NCI-H1048 (cell line): ENCODE measurements around the gene KLHL25.
"Not testable (repeated sequence)": the region's sequence is repeated elsewhere in the genome, so short reads cannot be mapped to it uniquely, and the experiment has no call there.

ENCODE experiments used
- DNase-seq: peaks from one replicate; lab custom pipeline; 2025; lab: John Stamatoyannopoulos, UW

The KLHL25 gene

DNA sequence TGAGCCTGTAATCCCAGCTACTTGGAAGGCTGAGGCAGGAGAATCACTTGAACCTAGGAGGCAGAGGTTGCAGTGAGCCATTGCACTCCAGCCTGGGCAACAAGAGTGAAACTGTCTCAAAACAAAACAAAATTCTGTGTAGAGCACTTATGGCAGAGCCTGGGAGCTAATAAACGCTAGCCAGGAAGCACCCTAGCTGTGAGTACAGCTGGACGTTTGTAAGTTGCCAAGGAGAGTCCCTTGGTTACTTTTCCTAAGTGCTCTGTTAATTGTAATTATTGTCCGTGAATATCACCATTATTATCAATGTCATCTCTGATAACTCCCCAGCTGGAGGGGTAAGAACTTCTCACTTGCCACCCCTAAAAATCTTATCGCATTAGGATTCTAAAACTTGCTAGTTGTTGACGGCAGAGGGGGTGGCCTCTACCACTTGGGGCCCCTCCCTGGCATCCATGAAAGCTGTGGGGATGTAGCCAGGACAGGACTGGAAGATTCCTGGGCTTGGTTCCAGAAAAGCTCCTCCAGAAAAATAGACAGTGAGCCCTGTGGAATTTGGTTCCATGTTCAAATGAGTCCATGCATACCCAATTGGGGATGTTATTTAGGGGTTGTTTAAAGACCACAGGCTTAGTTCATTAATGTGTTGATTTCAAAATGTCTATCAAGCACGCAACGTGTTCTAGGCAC is 9.9 kb upstream of the KLHL25 start:
- DNase-seq, result no peak

DNA sequence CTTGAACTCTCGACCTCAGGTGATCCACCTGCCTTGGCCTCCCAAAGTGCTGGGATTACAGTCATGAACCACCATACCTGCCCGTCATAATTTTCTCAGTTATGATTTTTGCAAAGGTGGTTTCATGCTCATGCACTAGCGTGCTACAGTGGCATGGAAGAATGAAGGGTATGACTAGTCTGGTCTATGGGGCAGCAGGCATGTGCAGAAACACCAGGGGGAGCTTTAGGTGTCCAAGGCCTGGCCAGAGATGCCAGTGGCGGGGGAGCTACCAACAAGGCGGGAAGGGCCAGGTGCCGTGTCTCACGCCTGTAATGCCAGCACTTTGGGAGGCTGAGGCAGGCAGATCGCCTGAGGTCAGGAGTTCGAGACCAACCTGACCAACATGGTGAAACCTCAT is 7.9 kb upstream of the KLHL25 start:
- not testable (repeated sequence) for DNase-seq

DNA sequence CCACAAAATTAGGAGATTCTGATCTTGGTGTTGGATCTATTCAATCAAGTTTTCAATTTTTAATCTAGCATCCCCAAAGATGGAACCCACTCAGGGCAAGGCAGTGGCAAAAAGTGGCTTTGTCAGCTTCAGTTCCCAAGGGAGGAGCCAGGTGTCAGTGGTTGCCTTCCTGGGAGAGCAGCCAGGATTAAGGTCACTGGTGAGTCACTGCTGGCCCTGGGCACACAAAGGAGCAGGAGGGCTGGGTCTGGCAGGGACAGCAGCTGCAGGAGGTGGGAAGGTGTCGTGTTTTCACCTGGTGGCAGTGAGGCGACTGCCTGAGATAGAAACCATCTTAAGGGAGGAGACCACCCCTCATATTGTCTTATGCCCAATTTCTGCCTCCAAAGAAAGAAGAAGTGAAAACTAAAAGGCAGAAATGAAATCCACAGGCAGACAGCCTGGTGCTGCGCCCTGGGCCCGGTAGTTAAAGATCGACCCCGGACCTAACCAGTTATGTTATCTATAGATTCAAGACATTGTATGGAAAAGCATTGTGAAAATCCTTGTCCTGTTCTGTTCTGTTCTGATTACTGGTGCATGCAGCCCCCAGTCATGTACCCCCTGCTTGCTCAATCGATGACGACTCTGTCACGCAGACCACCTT is 5.9 kb upstream of the KLHL25 start:
- DNase-seq, result no peak

DNA sequence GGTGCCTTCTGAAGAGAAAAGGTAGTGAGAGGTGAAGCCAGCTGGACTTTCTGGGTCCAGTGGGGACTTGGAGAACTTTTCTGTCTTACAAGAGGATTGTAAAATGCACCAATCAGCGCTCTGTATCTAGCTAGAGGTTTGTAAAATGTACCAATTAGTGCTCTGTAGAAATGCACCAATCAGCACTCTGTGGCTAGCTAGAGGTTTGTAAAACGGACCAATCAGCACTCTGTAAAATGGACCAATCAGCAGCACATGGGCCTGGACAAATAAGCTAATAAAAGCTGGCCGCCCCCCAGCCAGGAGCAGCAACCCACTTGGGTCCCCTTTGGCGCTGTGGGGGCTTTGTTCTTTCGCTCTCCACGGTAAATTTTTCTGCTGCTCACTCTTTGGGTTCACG is 1.6 kb upstream of the KLHL25 start:
- DNase-seq, result not testable (repeated sequence)

DNA sequence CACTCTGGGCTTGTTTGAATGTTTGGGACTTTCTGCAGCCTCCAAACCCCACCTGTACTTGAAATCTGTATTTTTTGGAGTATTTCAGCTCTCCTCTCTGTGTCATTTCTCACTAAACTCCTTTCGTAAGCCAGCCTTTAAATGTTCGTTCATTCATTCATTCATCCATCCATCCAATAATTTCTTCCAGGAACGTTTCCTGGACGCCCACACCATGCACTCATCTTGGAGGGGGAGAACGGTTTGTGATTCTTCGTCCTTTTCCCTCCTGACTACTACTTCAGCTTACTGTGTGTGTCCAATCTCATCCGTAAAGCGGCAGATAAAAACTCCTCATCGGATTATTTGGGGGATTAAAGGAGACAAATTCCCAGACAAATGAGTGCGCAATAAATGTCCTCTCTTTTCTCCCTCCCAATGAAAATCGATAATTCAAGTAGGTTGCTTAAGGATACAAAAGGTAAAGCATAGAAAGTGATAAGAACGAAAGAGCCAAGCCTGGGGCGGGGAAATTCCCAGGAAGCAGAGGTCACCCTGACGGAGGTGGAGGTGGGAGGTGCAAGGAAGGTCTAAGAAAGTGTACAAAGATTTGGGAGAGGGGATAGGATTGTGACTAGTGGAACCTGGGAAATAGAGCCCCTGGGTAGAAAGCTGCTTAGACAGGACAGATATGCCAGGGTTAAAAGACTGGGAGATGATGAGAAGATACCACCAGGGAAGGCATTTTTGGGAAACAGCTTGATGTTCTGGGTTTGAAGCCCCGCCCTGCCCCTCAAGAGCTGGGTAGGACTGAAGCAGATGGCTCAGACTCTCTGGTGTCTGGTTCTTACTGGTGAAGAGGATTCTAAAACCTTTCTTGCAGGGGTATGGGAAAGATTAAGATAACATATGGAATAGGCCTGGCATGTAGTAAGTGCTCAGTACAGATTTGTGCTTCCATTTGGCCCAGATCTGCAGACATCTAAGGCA is 896 bp upstream of the KLHL25 start:
- DNase-seq, result no peak

DNA sequence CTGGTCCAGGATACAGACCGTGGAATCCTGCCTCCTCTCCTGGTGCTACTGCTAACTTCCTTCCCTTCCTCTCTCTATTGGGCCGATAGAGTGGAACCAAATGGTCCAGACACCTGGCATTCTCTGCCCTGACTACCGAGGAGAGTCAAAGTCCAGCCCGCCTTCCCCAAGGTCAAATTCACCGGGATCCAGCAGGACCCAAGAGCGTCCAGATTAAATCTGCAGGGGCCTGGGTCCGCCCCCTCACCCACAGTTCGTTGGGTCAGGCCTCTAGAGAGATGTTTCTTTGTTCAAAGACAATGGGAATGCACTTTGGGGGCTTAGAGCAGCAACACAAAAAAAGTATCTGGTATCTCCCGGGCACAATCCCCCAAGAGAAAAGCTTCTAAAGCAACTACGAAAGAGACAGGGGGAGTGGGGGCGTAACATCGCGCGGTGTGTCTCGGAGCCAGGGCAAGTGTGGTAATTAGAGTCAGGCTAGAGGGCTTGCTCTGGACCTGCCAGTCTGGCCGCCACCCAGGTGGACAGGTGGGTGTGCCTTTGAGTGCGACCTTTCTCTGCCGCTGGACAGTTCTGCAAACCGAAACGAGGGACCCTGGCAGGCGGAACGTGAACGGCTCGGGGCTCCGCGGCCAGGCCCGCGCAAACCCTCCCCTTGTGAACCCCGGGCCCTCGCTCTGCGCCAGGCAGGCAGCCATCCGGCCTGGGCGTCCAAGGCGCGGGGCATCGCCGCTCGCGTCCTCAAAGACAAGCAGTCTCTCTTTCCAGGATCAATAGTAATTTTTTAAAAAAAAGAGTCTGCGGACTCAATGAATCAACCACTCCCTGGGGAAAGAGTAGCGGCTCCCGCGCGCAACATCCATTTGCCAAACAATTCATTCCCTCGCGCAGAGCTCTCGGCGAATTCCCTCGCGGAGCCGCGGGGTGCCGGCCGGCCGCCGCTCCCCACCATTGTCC is 806 bp downstream of the KLHL25 start:
- DNase-seq, result no peak

DNA sequence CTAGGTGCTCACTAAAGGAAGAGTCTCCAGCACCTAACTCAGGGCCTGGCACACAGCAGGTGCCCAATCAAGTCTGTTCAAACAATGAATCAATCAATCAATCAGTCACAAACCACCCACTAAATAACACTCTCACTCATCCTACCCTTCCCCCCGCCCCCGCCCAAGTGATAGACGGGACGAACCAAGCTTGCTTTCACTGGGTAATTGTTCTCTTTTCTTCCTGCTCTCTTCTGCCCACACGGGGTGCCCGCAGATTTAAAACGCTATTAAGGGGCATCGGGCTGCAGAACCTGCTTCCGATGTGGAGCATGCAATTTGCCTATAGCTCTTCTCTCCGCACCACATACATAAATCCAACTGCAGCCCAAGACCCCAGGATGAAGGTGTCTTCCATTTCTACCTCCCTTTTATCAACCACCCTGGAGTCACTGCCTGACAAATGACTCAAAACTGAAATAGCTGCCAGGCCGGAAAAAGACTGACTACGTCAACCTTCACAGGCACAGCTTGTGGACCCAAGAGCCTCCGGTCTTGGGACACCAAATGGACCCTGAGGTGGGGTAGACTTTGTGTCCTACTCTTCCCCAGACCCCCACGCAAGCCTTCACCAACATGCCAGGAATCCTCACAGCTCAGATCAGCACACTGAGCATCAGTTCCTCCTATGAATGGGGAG is 1.7 kb downstream of the KLHL25 start:
- DNase-seq, result no peak

DNA sequence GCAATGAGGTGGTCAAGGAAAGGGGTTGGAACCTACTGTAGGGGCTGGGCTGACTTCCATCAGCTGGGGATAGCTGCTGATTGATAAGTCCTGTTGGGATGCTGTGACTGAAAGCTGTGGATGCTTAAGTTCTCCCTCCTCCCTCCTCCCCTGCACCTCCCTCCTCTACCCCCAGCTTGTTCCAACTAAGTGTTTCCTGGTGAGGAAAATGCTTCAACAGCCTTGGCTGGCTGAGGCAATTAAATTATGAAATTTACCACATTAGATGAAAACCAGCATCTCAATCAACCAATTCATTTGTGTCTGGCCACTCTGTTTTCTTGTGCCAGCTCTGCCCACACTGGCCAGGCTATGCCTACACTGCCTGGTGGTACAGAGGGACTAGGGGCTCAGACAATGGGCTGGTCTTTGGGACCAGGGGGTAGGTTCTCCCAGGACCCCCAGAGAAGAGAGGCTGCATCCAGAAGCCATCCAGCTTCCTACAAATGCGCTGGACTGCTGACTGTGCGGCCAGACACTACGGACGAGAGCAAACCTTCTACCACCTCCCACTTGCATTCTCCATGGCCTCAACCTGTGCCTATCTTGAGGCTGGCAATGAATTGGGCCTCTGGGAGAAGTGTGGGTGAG is 2.5 kb downstream of the KLHL25 start:
- DNase-seq, result no peak

DNA sequence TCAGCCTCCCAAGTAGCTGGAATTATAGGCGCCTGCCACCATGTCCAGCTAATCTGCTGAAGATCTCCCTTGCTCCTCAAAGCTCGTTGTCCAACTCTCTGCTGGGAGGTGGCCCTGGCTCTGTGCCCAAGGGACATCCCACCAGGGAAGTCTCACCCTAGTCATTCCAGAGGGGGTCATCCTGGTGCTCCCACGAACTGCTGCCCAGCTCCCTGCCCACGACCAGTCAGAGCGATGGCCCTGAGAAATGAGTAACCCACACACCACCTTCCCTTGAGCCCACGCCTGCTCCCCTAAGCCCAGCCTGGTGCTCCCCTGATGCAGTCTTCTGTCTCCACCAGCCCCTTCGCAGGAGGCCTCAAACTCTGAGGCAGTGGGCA is 5.2 kb downstream of the KLHL25 start:
- DNase-seq, result no peak

DNA sequence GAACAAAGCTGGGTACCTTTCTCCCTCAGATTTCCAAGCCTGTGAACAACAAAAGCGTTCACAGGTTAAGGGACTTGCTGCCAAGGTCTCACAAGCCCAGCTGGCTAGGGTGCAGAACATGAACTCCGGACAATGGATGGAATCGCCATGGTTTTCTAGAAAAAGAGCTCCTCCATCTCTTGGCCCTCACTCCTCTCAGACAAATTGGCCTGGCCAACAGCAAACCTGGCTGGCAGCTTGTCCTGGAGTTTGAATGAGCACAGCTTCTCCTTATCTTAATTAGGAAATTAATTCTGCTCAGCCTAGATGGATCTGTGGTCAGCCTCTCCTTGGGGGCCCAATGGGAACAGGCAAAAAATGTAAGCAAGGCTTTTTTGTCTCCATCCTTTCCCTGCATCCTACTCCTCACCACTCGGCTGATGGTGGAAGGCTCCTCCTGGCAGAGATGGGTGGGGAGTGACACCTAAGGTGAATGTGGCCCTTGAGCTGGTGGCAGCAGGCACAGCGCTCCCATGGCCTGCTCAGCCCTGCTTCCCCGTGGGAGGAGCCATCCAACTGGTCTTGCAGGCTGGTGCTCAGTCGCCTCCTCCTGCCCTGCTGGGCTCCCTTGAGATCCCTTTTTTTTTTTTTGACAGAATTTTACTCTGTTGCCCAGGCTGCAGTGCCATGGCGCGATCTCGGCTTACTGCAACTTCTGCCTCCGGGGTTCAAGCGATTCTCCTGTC is 5.8 kb downstream of the KLHL25 start:
- DNase-seq, result no peak

DNA sequence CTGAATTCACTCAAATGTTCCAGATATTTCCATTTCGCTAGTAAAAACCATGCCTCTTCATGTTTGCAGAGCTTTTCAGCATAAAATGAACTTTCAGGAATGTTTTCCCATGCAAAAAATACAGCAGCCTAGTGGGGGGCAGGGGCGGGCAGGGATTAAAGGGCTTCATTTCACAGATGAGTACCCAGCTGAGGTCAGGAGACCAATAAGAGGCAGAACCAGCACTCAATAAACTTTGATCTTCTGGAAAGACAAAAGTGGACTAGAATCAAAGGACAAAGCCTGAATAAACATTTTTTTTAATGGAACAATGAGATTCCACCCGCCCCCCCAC is 8.0 kb downstream of the KLHL25 start:
- no peak for DNase-seq

DNA sequence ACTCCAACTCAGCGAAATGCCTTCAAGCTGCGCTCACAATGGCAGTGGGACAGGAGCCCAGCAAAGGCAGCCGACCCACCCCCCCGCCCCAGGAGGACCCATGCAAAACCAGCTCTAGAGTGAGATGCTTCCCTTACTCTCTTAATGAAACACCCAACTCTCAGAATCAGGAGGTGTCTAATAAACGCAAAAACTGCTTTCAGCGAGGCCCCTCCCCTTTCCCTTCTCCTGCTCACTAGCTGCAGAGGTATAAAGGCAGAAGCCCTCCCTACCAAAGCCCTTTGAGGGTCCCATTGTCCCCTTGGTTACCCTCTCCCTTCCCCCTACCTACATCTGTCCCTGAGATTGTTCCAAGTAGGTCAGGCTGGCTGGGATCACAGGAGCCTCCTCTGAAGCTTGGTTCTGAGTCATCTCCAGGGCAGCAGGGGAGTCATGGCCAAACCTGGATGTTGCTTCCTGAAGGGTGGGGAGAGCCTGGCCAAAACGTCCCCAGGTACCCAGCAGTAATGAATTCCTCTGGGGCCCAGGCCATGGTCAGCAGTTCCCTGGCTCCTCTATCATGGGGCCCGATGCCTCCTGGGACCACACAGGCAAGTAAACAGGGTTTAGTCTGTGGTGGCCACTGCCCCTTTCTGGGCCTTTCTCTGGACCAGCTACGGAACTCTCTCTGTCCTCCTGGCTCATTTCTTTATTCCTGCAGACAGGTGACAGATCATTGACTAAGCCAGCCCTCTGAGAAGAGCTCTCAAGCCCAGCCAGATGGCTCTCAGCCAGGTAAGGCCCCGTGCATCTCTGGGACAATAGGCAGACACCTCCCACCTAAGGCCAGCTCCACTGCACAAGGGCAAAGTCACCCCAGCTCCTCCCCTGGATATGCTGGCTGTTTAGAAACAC is 8.6 kb downstream of the KLHL25 start:
- no peak for DNase-seq

DNA sequence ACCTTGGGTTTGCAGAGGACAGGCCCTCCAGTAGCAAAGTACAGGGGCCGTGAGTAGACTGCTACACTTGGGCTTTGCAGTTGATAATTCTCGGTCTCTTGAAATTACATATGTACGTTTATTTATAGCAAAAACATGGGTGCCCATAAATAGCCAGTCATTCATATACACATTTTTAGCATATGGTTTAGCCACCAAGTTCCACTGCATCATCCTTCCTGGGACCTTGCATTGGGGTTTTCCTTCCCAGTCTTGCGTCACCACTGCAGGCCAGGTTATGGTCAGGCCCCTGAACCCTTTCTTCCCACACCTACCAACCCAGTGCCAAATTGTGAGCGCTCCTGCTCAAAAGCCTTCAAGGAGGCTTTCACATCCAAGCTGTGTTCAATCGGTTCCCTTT is 12.7 kb downstream of the KLHL25 start:
- no peak for DNase-seq

DNA sequence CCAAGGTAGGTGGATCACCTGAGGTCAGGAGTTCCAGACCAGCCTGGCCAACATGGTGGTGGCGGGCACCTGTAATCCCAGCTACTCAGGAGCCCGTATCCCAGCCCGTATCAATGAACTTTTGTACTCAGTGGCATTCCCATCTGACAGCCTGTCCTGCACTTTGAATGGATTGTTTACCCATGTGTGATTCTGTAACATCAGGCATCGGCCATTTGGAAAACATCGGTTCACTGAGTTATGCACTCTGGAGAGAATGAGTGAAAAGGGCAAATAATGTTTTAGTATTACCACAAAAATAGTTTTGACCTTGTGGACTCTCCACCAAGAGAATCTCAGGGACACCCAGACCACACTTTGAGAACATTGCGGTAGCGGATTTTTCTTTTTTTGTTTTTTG is 13.6 kb downstream of the KLHL25 start:
- no peak for DNase-seq

DNA sequence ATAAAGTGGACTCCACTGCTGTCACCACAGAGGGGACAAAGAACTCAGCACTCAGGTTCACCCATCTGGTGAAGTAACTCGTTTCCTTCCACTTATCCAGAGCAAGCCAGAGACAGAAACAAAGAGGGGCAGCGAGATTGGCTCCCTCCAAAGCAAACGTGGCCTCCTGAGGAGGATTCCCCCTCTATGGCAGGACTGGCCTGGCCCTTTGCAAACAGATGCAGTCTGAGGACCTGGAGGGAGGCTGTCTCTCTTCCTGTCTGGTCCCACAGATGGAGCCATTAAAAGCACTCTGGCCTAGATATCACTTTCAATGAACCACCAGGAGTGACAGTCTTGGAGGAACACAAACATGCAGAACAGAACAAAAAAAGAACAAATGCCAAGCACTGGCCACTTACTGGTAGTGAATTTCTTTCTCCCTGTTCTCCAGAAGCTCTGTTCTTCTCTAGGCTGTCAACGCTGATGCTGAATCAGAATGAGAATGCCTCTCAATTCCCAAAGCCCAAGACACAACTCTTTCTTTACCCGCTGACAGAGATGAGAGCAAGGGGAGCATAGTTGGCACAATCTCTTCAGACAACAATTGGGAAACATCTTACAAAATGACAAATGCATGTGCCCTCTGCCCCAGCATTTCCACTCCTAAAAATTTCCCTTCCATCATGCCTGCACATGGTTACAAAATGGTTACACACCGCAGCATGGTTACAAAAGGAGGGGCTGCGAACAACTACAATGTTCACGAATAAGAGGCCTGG is 14.3 kb downstream of the KLHL25 start:
- DNase-seq, result no peak

DNA sequence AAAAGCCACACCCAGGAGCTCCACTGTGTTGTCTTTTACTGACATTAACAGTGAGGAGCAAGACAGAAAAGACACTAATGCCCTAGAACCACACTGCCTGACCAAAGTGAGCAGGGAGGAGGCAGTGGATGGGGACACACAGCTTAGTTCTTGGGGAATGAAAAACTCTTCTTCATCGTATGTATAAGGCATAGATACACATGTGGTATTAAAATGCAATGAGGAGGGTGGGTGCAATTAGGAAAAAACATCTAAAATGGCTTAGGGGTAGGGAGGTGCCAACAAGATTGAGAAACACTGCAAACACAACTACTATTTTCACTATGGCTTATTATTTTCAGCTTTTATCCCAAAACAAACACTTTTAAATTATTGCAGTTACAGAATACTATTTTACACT is 15.5 kb downstream of the KLHL25 start:
- DNase-seq, result no peak

DNA sequence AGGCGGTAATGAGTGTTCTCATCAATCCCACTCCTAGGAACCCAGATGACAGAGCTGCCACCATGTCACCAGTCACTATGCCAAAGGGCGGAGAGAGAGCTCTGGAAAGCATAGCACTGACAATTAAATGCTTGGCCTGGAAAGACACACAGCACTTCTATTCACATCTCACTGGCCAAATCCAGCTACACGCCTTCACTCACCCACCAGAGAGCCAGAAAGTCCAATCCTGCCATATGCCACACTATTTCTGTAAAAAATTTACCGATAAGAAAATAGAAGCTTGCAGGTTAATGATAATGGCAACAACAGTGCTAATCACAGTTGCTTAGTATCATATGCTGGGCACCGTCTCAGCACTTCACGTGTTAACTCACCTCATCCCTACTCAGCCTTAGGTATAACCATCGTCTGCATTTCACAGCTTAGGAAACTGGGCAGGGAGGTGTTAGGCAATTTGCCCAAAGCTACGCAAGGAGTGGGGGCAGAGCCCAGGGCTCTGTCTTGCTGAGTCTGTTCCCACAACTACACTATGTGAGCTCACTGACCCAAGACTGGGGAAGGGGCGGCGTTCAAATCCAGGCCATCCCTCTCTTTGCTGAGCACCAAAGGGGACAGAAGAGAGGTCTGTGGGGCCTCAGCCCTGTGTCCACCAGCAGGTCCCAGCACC is 16.5 kb downstream of the KLHL25 start:
- DNase-seq, result no peak
